ENCODE data around the gene RBCK1. TPM values are rescaled to one million over a fixed set of nuclear protein-coding genes. Genes with fewer than 3 reads are reported as not detected.

RBCK1 gene
- total and polyA plus RNA-seq, 8 donors, result 34.9 to 148 (median 44.7) TPM

GRCh38 chr20:478949-479429 is 70.9 kb downstream of the RBCK1 start:
- FAIRE-seq, result peak; percentile 57
- TF ChIP-seq CTCF (IDR thresholded peaks at IDR 0.05), result peak; percentile 13 to 53 (median 32)
- Histone ChIP-seq H3K27me3 (no peaks in the 10 kb centered on the region), H3K36me3 (peaks cover 0 to 19% (median 15%) of the 10 kb centered on the region in 3 donors), H3K27ac (no peak overlapping the region), H3K4me3 (no peak overlapping the region), H3K9me3 (no peaks in the 10 kb centered on the region), H3K4me1 (peaks cover 0 to 4% (median 0%) of the 10 kb centered on the region in 3 donors)
- DNase-seq, result peak in 1 of 6 donors; percentile 23
- intact Hi-C loops (cut with DNase I), result loop anchor here in 2 of 3 donors (5.0 to 10.0 kb wide), 2 partner anchors 124 to 127 kb away; no protein-coding TSS in a partner anchor
- 42 to 54% methylated on average over 3 of the region's 3 CpGs for WGBS, 2 donors
- ATAC-seq, result peak; percentile 63 to 83 (median 74)

GRCh38 chr20:479487-479886 is 71.4 kb downstream of the RBCK1 start:
- Histone ChIP-seq H3K9me3 (no peaks in the 10 kb centered on the region), H3K27ac (no peak overlapping the region), H3K27me3 (no peaks in the 10 kb centered on the region), H3K4me1 (peaks cover 0 to 4% (median 0%) of the 10 kb centered on the region in 3 donors), H3K36me3 (peaks cover 0 to 20% (median 19%) of the 10 kb centered on the region in 3 donors), H3K4me3 (no peak overlapping the region)
- no peak for ATAC-seq
- intact Hi-C loops (cut with DNase I), result loop anchor here in 2 of 3 donors (5.0 to 10.0 kb wide), 2 partner anchors 125 to 127 kb away; no protein-coding TSS in a partner anchor
- no peak for DNase-seq
- FAIRE-seq, result no peak
- TF ChIP-seq CTCF (IDR thresholded peaks at IDR 0.05), result no peak
- 33 to 35% methylated on average over 2 of the region's 2 CpGs for WGBS, 2 donors

- H3K27ac ChIP-seq, result no peak overlapping the region
- intact Hi-C loops (cut with DNase I), result no loop called here
- TF ChIP-seq CTCF (IDR thresholded peaks at IDR 0.05), result no peak
- no peak for ATAC-seq
- no peak for FAIRE-seq
- H3K4me3 ChIP-seq, result no peak overlapping the region
- peaks cover 0 to 4% (median 0%) of the 10 kb centered on the region in 3 donors for H3K4me1 ChIP-seq
- DNase-seq, result no peak
- WGBS, 2 donors, result 19 to 26% methylated on average over 3 of the region's 3 CpGs
- peaks cover 0 to 20% (median 19%) of the 10 kb centered on the region in 3 donors for H3K36me3 ChIP-seq
- H3K9me3 ChIP-seq, result no peaks in the 10 kb centered on the region
- no peaks in the 10 kb centered on the region for H3K27me3 ChIP-seq
These were observed 71.9 kb downstream of the RBCK1 start for GRCh38 chr20:480044-480443.

GRCh38 chr20:481167-481566 is 73.1 kb downstream of the RBCK1 start:
- FAIRE-seq, result no peak
- ATAC-seq, result no peak
- peaks cover 0 to 25% (median 22%) of the 10 kb centered on the region in 3 donors for H3K36me3 ChIP-seq
- no peak overlapping the region for H3K27ac ChIP-seq
- H3K27me3 ChIP-seq, result no peaks in the 10 kb centered on the region
- H3K4me1 ChIP-seq, result peaks cover 0 to 4% (median 0%) of the 10 kb centered on the region in 3 donors
- H3K4me3 ChIP-seq, result no peak overlapping the region
- WGBS, 2 donors, result 85 to 95% methylated on average over 1 of the region's 1 CpG
- intact Hi-C loops (cut with DNase I), result no loop called here
- H3K9me3 ChIP-seq, result no peaks in the 10 kb centered on the region
- TF ChIP-seq CTCF (IDR thresholded peaks at IDR 0.05), result no peak
- no peak for DNase-seq

Other genes starting within 250 kb of the RBCK1 start
- not detected for gene DEFB128, start 218.6 kb upstream of the RBCK1 start, total RNA-seq
- gene DEFB128, start 218.6 kb upstream of the RBCK1 start, polyA plus RNA-seq, result not detected
- not detected for gene DEFB129, start 181.0 kb upstream of the RBCK1 start, total RNA-seq
- gene DEFB129, start 181.0 kb upstream of the RBCK1 start, polyA plus RNA-seq, result not detected
- not detected for gene DEFB132, start 150.6 kb upstream of the RBCK1 start, total RNA-seq
- under 1 TPM in 1 of 2 donors, not detected in 1; 0.02 TPM for gene DEFB132, start 150.6 kb upstream of the RBCK1 start, polyA plus RNA-seq
- gene C20orf96, start 117.5 kb upstream of the RBCK1 start, total RNA-seq, result 1 to 10 TPM; 2.5 to 6.3 (median 2.9) TPM
- gene C20orf96, start 117.5 kb upstream of the RBCK1 start, polyA plus RNA-seq, result 1 to 10 TPM; 5.8 to 6.8 TPM
- 1 to 10 TPM; 4.2 to 8.1 (median 6.2) TPM for gene ZCCHC3, start 110.7 kb upstream of the RBCK1 start, total RNA-seq
- gene ZCCHC3, start 110.7 kb upstream of the RBCK1 start, polyA plus RNA-seq, result 10 to 100 TPM in 1 of 2 donors, 1 to 10 TPM in 1; 5.2 to 10.7 TPM
- 1 to 10 TPM; 4.3 to 8.8 (median 6.5) TPM for gene SOX12, start 82.7 kb upstream of the RBCK1 start, total RNA-seq
- gene SOX12, start 82.7 kb upstream of the RBCK1 start, polyA plus RNA-seq, result 1 to 10 TPM; 2.9 to 4.8 TPM
- 10 to 100 TPM; 10.7 to 23.0 (median 15.3) TPM for gene NRSN2, start 61.2 kb upstream of the RBCK1 start, total RNA-seq
- gene NRSN2, start 61.2 kb upstream of the RBCK1 start, polyA plus RNA-seq, result 10 to 100 TPM; 25.5 to 41.3 TPM
- gene TRIB3, start 27.5 kb upstream of the RBCK1 start, total RNA-seq, result 10 to 100 TPM in 1 of 6 donors, 1 to 10 TPM in 5; 4.4 to 97.7 (median 6.6) TPM
- gene TRIB3, start 27.5 kb upstream of the RBCK1 start, polyA plus RNA-seq, result 10 to 100 TPM in 1 of 2 donors, 1 to 10 TPM in 1; 6.5 to 12.8 TPM
- 10 to 100 TPM; 11.1 to 21.4 (median 12.9) TPM for gene TBC1D20, start 54.2 kb downstream of the RBCK1 start, total RNA-seq
- 10 to 100 TPM; 11.5 to 17.3 TPM for gene TBC1D20, start 54.2 kb downstream of the RBCK1 start, polyA plus RNA-seq
- 10 to 100 TPM; 44.5 to 57.4 (median 49.5) TPM for gene CSNK2A1, start 135.5 kb downstream of the RBCK1 start, total RNA-seq
- gene CSNK2A1, start 135.5 kb downstream of the RBCK1 start, polyA plus RNA-seq, result 10 to 100 TPM; 12.7 to 21.2 TPM
- under 1 TPM in 5 of 6 donors, not detected in 1; 0.16 to 0.21 (median 0.19) TPM for gene TCF15, start 202.0 kb downstream of the RBCK1 start, total RNA-seq
- under 1 TPM; 0.45 to 0.80 TPM for gene TCF15, start 202.0 kb downstream of the RBCK1 start, polyA plus RNA-seq
- gene SRXN1, start 244.9 kb downstream of the RBCK1 start, total RNA-seq, result 1 to 10 TPM; 5.6 to 9.4 (median 7.6) TPM
- gene SRXN1, start 244.9 kb downstream of the RBCK1 start, polyA plus RNA-seq, result 10 to 100 TPM in 1 of 2 donors, 1 to 10 TPM in 1; 4.5 to 10.5 TPM